A549 (cell line): ENCODE data around the gene TNFAIP8.

Experiments used
- BHLHE40 ChIP-seq: IDR thresholded peaks from 2 replicates; pipeline ENCODE4 v1.6.1; 2012; ENCODE audit warnings: low read depth, low read length, inconsistent platforms
- CHD2 ChIP-seq: fragments of 150-350 bp; IDR thresholded peaks from 2 replicates; pipeline ENCODE4 v1.6.1; 2014; ENCODE audit warnings: low read length; ENCODE audit not compliant: partially characterized antibody
- EHF ChIP-seq: fragments of 250-450 bp; sonication (Bioruptor Pico); IDR thresholded peaks from 2 replicates; pipeline ENCODE4 v1.5.0; 2020; ENCODE audit warnings: mild to moderate bottlenecking
- EP300 ChIP-seq, 2 experiments: fragments of >200 bp; sonication (Bioruptor Twin); formaldehyde crosslinking; IDR thresholded peaks; 2 replicates in 1 of 2; 3 replicates in 1 of 2; pipeline ENCODE4 v1.6.1; 2016 to 2017
- HDAC2 ChIP-seq: fragments of 200-600 bp; sonication (generic); IDR thresholded peaks from 2 replicates; pipeline ENCODE4 v1.6.1; 2016
- NFE2L2 ChIP-seq: fragments of 150-350 bp; conservative IDR thresholded peaks from 2 replicates; pipeline ENCODE4 v1.6.1; 2014; ENCODE audit warnings: low read length
- POLR2A ChIP-seq: IDR thresholded peaks from 2 replicates; pipeline ENCODE4 v1.6.1; 2012; ENCODE audit warnings: mild to moderate bottlenecking, low read length
- SMC3 ChIP-seq: fragments of >200 bp; sonication (Bioruptor Twin); formaldehyde crosslinking; IDR thresholded peaks from 3 replicates; pipeline ENCODE4 v1.6.1; 2018; ENCODE audit warnings: inconsistent platforms
- TP53 ChIP-seq: fragments of 250-450 bp; sonication (Bioruptor Pico); IDR thresholded peaks from 2 replicates; pipeline ENCODE4 v1.5.0; 2021; ENCODE audit warnings: mild to moderate bottlenecking, moderate library complexity
- TF ChIP-seq, protein P1 (sequence below): fragments of >200 bp; sonication (Bioruptor Twin); formaldehyde crosslinking; IDR thresholded peaks from 3 replicates; pipeline ENCODE4 v1.5.1; 2016
- TF ChIP-seq, protein P2 (sequence below): IDR thresholded peaks from 2 replicates; pipeline ENCODE4 v1.6.1; 2012

DNA sequence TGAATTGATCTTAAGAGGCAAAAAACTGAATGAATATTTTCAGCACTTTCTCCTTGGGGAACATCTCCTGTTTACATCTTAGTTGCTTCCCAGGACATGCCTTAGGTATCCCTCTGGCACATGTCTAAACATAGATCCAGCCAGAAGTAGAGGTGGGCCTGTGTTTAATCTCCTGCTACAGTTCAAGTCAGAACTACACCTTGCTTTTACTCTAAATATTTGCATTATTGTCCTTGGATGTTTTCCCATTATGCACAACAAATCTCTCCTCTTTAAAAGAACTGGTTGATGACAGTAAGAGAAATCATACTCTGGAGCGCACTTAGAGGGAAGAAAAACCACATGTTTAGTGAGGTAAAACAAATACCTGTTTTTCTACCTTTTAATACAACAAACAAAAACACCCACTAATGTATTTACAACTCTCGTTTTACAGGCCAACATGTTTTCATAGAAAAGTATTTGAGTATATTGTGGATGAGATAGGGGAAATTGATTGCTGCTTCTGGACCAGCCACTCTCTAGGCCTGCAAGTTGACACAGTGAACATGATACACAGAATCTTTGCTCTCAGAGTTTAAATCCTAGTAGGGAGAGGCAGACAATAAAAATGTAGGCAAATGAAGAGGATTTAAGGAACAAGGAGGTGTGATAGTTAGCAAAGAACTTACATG is 32.3 kb downstream of the TNFAIP8 start:
- TF ChIP-seq POLR2A (no peak), NFE2L2 (no peak), SMC3 (no peak), HDAC2 (no peak), CHD2 (no peak), EHF (CRISPR knock-in tag) (no peak), TP53 (CRISPR knock-in tag) (no peak), EP300 (IDR thresholded peaks at IDR 0.05) (no peak), BHLHE40 (no peak)
- TF ChIP-seq, protein P1, sequence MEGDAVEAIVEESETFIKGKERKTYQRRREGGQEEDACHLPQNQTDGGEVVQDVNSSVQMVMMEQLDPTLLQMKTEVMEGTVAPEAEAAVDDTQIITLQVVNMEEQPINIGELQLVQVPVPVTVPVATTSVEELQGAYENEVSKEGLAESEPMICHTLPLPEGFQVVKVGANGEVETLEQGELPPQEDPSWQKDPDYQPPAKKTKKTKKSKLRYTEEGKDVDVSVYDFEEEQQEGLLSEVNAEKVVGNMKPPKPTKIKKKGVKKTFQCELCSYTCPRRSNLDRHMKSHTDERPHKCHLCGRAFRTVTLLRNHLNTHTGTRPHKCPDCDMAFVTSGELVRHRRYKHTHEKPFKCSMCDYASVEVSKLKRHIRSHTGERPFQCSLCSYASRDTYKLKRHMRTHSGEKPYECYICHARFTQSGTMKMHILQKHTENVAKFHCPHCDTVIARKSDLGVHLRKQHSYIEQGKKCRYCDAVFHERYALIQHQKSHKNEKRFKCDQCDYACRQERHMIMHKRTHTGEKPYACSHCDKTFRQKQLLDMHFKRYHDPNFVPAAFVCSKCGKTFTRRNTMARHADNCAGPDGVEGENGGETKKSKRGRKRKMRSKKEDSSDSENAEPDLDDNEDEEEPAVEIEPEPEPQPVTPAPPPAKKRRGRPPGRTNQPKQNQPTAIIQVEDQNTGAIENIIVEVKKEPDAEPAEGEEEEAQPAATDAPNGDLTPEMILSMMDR, result no peak
- TF ChIP-seq, protein P2, sequence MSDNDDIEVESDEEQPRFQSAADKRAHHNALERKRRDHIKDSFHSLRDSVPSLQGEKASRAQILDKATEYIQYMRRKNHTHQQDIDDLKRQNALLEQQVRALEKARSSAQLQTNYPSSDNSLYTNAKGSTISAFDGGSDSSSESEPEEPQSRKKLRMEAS, result no peak
